Stimulated activated CD8-positive, alpha-beta memory T cell treated with anti-CD3 and anti-CD28 coated beads, Interleukin-4, amount 100 ng/mL, for 48 hours (primary cell): ENCODE results near the gene TIAL1.
A peak's percentile ranks its signal among the peaks of the same experiment; 100 is the strongest.
"Not testable (repeated sequence)": the region's sequence is repeated elsewhere in the genome, so short reads cannot be mapped to it uniquely, and the experiment has no call there.

ENCODE experiments used
- DNase-seq: peaks from one replicate; pipeline ENCODE4 v3.0.0-alpha.2; 2020

TIAL1 gene

GRCh38 chr10:119596537-119597404 lies at the start of gene TIAL1:
Gene TIAL1 (minus strand): TSS chr10:119596964. CDS start chr10:119596465, 499 bp downstream.
- peak; percentile 93 for DNase-seq

- DNase-seq, result no peak
These were observed 48.2 kb upstream of the TIAL1 start for GRCh38 chr10:119644994-119645393.

GRCh38 chr10:119644205-119644814 lies 47.5 kb upstream of the TIAL1 start:
- no peak for DNase-seq

GRCh38 chr10:119643306-119644204 lies 46.8 kb upstream of the TIAL1 start:
- DNase-seq, result no peak

- DNase-seq, result no peak
These were observed 45.9 kb upstream of the TIAL1 start for GRCh38 chr10:119642556-119643111.

GRCh38 chr10:119640875-119641526 lies 44.2 kb upstream of the TIAL1 start:
- no peak for DNase-seq

- no peak for DNase-seq
These were observed 43.6 kb upstream of the TIAL1 start for GRCh38 chr10:119640384-119640783.

GRCh38 chr10:119638982-119639381 lies 42.2 kb upstream of the TIAL1 start:
- DNase-seq, result no peak

- DNase-seq, result no peak
These were observed 40.9 kb upstream of the TIAL1 start for GRCh38 chr10:119637631-119638030.

GRCh38 chr10:119634219-119634544 lies 37.4 kb upstream of the TIAL1 start:
- DNase-seq, result no peak

- no peak for DNase-seq
These were observed 36.9 kb upstream of the TIAL1 start for GRCh38 chr10:119633538-119634218.

GRCh38 chr10:119630300-119630699 lies 33.5 kb upstream of the TIAL1 start:
- no peak for DNase-seq

- DNase-seq, result no peak
These were observed 29.0 kb upstream of the TIAL1 start for GRCh38 chr10:119625570-119626280.

GRCh38 chr10:119621078-119621384 lies 24.3 kb upstream of the TIAL1 start:
- no peak for DNase-seq

GRCh38 chr10:119620241-119621077 lies 23.7 kb upstream of the TIAL1 start:
- no peak for DNase-seq

- not testable (repeated sequence) for DNase-seq
These were observed 23.0 kb upstream of the TIAL1 start for GRCh38 chr10:119619811-119620210.

- no peak for DNase-seq
These were observed 22.5 kb upstream of the TIAL1 start for GRCh38 chr10:119619215-119619614.

GRCh38 chr10:119616882-119617570 lies 20.3 kb upstream of the TIAL1 start:
- no peak for DNase-seq

GRCh38 chr10:119614686-119615085 lies 17.9 kb upstream of the TIAL1 start:
- no peak for DNase-seq

- DNase-seq, result no peak
These were observed 17.0 kb upstream of the TIAL1 start for GRCh38 chr10:119613741-119614140.
